Kidney (tissue), 14 donors: Measurements from ENCODE around the gene CAMTA1. TPM values are rescaled to one million over a fixed set of nuclear protein-coding genes. Genes with fewer than 3 reads are reported as not detected.

ENCODE experiments used
- DNase-seq, 5 donors: peaks; one replicate each; pipeline ENCODE4 v3.0.0-alpha.2; 2013 to 2020
- FAIRE-seq: peaks from 2 replicates; lab custom pipeline; 2012; peaks lifted over from hg19 to GRCh38; lab: Jason Lieb, UNC
- H3K27ac ChIP-seq, 2 donors: one replicate each; pipeline ENCODE4 v1.7.0; 2013; ENCODE audit warnings: low read depth in 2 of 2, low read length in 2 of 2, inconsistent platforms in 1 of 2
- H3K27me3 ChIP-seq: one replicate; pipeline ENCODE4 v1.7.1; 2013; ENCODE audit warnings: low read length, inconsistent platforms; ENCODE audit not compliant: control insufficient read depth, insufficient read depth
- H3K36me3 ChIP-seq, 3 donors: one replicate each; pipeline versions ENCODE4 v1.7.0 to v1.7.1; 2013; ENCODE audit warnings: low read length in 3 of 3, control low read depth in 1 of 3, inconsistent platforms in 1 of 3; ENCODE audit not compliant: insufficient read depth in 3 of 3, control insufficient read depth in 2 of 3
- H3K4me1 ChIP-seq, 3 donors: one replicate each; pipeline versions ENCODE4 v1.7.0 to v1.7.1; 2013; ENCODE audit warnings: low read length in 3 of 3, inconsistent platforms in 1 of 3, low read depth in 1 of 3; ENCODE audit not compliant: control insufficient read depth in 2 of 3, insufficient read depth in 2 of 3
- H3K4me3 ChIP-seq, 3 donors: one replicate each; pipeline versions ENCODE4 v1.7.0 to v1.8.1; 2013; ENCODE audit warnings: low read length in 3 of 3, control low read depth in 1 of 3, inconsistent platforms in 1 of 3
- H3K9ac ChIP-seq, 3 donors: one replicate each; pipeline versions ENCODE4 v1.7.0 to v1.7.1; 2013; ENCODE audit warnings: low read length in 3 of 3, control low read depth in 1 of 3, inconsistent platforms in 1 of 3
- H3K9me3 ChIP-seq, 3 donors: one replicate each; pipeline versions ENCODE4 v1.7.0 to v1.7.1; 2013; ENCODE audit warnings: low read length in 3 of 3, control low read depth in 1 of 3, inconsistent platforms in 1 of 3; ENCODE audit not compliant: control insufficient read depth in 2 of 3, insufficient read depth in 1 of 3
- intact Hi-C: fragments of 100-400 bp; cut with DNase I; formaldehyde crosslinking; loops from one replicate; pipeline ENCODE4 v1.11.1; 2022
- polyA plus RNA-seq: library from polyadenylated mRNA; stranded (reverse); fragments of 350-450 nt; fragmentation: Illumina TruSeq; extraction: RNeasy Lipid Tissue Mini Kit (QIAGEN cat#74804); gene quantifications from one replicate; pipeline ENCODE4 v1.2.3, GENCODE V29; 2014; ENCODE audit warnings: low read depth, low replicate concordance; ENCODE audit not compliant: insufficient read depth
- total RNA-seq: library from RNA; stranded (reverse); fragmentation: NEBNext Ultra II Directional; extraction: Animal tissue kit (Norgen Biotek cat#: 25700); gene quantifications from one replicate; pipeline ENCODE4 v1.2.1, GENCODE V29; 2021
- TF ChIP-seq, protein P1 (sequence below): IDR thresholded peaks from 3 replicates; pipeline ENCODE4 v1.5.1; 2012; ENCODE audit warnings: mild to moderate bottlenecking, moderate library complexity, borderline replicate concordance; ENCODE audit not compliant: insufficient read depth; ENCODE audit errors: extremely low read depth
- donor health status: control.
- donor health status: control.
- donor health status: control.
- donor health status: control.
- donor health status: control.
- donor health status: DM: yes; HTN: yes; CAD: no.
- donor health status: Normal renal cell carcinoma (clear cell type).

CAMTA1 gene
- total and polyA plus RNA-seq, 2 donors from 2014 or later = 79.0 to 170 TPM

DNA sequence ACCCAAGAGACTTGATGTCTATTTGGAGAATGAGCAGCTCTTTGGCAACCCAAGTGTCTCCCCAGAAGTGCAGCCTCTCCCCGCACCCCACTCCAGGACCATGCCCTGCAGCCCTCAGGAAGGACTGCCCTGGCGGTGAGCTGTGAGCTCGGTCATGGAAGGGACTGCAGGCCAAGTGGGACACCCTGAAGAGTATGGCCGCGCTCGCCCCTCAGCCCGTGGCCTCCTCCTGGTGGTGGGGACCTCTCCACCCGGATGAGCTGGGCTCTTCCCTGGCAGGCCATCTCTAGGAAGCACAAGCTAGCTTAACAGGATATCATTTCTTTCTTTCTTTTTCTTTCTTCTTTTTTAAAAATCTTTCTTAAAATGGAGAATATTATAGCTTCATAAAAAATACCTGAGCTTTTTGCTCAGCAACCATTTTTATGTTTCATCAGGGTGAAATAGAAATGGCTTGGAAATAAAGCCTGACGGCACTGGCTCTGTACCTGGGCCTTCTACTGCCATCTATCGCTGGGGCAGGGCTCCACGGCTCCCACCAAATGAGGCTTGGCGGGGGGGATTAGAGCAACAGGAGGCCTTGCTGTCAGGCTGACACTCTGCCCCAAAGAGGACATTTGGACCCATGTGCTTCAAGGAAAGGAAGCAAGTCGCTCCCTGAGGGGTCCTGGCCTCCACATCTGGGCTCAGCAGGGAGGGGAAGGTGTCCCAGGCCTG is 689.7 kb downstream of the CAMTA1 start:
- Histone ChIP-seq H3K27ac (no peak overlapping the region), H3K27me3 (no peaks in the 10 kb centered on the region), H3K4me1 (peaks cover 0 to 11% (median 6%) of the 10 kb centered on the region in 3 donors), H3K9me3 (peaks cover 0 to 2% (median 0%) of the 10 kb centered on the region in 3 donors), H3K9ac (no peak overlapping the region), H3K36me3 (no peaks in the 10 kb centered on the region), H3K4me3 (no peak overlapping the region)
- DNase-seq (no peak), FAIRE-seq (no peak)
- TF ChIP-seq, protein P1, sequence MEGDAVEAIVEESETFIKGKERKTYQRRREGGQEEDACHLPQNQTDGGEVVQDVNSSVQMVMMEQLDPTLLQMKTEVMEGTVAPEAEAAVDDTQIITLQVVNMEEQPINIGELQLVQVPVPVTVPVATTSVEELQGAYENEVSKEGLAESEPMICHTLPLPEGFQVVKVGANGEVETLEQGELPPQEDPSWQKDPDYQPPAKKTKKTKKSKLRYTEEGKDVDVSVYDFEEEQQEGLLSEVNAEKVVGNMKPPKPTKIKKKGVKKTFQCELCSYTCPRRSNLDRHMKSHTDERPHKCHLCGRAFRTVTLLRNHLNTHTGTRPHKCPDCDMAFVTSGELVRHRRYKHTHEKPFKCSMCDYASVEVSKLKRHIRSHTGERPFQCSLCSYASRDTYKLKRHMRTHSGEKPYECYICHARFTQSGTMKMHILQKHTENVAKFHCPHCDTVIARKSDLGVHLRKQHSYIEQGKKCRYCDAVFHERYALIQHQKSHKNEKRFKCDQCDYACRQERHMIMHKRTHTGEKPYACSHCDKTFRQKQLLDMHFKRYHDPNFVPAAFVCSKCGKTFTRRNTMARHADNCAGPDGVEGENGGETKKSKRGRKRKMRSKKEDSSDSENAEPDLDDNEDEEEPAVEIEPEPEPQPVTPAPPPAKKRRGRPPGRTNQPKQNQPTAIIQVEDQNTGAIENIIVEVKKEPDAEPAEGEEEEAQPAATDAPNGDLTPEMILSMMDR = no peak
- intact Hi-C loops = no loop called here

DNA sequence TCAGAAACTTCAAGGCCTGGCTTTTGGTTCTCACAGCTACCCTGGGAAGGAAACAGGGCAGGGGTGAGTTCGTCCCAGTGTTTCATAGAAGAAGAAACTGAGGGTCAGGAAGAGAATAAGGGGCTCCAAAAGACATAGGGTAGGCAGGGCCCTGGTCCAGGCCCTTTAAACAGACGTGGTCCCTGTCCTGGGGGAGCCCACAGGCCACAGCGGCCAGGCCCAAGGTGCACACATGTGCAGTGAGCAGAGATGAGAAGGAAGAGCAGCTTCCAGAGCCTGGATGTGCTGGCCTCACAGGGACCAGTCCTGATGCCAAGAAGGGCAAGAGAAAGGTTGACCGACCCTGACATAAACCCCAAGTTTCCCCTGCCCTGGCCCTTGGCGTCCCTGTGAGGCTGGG is 690.4 kb downstream of the CAMTA1 start:
- FAIRE-seq (no peak), DNase-seq (no peak)
- Histone ChIP-seq H3K4me1 (peaks cover 0 to 5% (median 4%) of the 10 kb centered on the region in 3 donors), H3K27me3 (no peaks in the 10 kb centered on the region), H3K36me3 (no peaks in the 10 kb centered on the region), H3K9me3 (peaks cover 0 to 4% (median 0%) of the 10 kb centered on the region in 3 donors), H3K4me3 (no peak overlapping the region), H3K27ac (no peak overlapping the region), H3K9ac (no peak overlapping the region)
- intact Hi-C loops = no loop called here
- TF ChIP-seq, protein P1 = no peak

DNA sequence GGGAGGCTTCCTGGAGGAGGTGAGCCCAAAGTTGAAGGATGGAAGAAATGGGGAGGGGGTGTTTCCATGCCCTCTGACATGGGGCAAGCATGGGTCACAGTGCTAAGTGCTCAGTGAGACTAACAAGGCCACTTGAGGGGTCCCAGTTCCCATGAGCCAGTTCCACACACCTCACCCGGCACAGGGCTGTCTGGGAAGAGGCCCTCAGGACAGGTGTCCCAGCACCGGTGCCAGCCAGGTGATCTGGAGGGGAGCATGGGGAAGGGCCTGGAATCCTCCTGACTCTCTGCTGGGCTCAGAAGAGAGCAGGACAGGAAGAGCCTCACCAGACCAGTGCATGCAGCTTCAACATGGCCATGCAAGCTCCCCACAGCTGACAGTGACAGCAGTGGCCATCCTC is 691.1 kb downstream of the CAMTA1 start:
- H3K4me1 ChIP-seq = peaks cover 0 to 2% (median 0%) of the 10 kb centered on the region in 3 donors
- no peak overlapping the region for H3K4me3 ChIP-seq
- H3K27me3 ChIP-seq = no peaks in the 10 kb centered on the region
- H3K9me3 ChIP-seq = peaks cover 0 to 4% (median 0%) of the 10 kb centered on the region in 3 donors
- FAIRE-seq = no peak
- no peaks in the 10 kb centered on the region for H3K36me3 ChIP-seq
- intact Hi-C loops = no loop called here
- H3K9ac ChIP-seq = no peak overlapping the region
- DNase-seq = no peak
- TF ChIP-seq, protein P1 = no peak
- no peak overlapping the region for H3K27ac ChIP-seq
